Bronchial epithelial cell (primary cell): ENCODE data around the gene WIPF1. TPM values are rescaled to one million over a fixed set of nuclear protein-coding genes. Genes with fewer than 3 reads are reported as not detected.

ENCODE experiments used
- DNase-seq: peaks from one replicate; pipeline ENCODE4 v3.0.0-alpha.2; 2010; ENCODE audit warnings: low read depth
- FAIRE-seq: peaks from 2 replicates; lab custom pipeline; 2011; peaks lifted over from hg19 to GRCh38; lab: Jason Lieb, UNC
- H3K27me3 ChIP-seq: 2 replicates; pipeline ENCODE4 v1.5.1; 2011; ENCODE audit warnings: low read length; ENCODE audit not compliant: control insufficient read depth, insufficient read depth
- H3K36me3 ChIP-seq: 2 replicates; pipeline ENCODE4 v1.5.1; 2011; ENCODE audit warnings: low read length; ENCODE audit not compliant: control insufficient read depth, insufficient read depth
- H3K4me3 ChIP-seq: 2 replicates; pipeline ENCODE4 v1.5.1; 2011; ENCODE audit warnings: mild to moderate bottlenecking, low read depth, low read length, control low read depth
- CTCF ChIP-seq: IDR thresholded peaks from 2 replicates; pipeline ENCODE4 v1.5.1; 2011; ENCODE audit warnings: mild to moderate bottlenecking, moderate library complexity, low read length, control low read depth, inconsistent platforms; ENCODE audit not compliant: insufficient read depth, severe bottlenecking
- total RNA-seq: library from RNA; depleted of rRNA; stranded (reverse); fragments of >200 nt; gene quantifications from 2 replicates; pipeline ENCODE4 v1.2.1, GENCODE V29; 2014

Gene WIPF1
- total RNA-seq = 0.13 and 0.26 TPM in 2 replicates

- Histone ChIP-seq H3K4me3 (no peak within 1 kb of the TSS), H3K36me3 (no peaks in the 10 kb centered on the region), H3K27me3 (no peaks in the 10 kb centered on the region)
- FAIRE-seq (no peak), DNase-seq (peak; percentile 80)
- TF ChIP-seq CTCF = no peak
Measured at GRCh38 chr2:174597345-174598047, at the start of gene WIPF1. TSS of gene WIPF1 (minus strand) at chr2:174597804. CDS start at chr2:174585573, 12,231 bp downstream.

- H3K4me3 ChIP-seq = no peak overlapping the region
- FAIRE-seq (no peak), DNase-seq (no peak)
- no peak for TF ChIP-seq CTCF
- no peaks in the 10 kb centered on the region for H3K36me3 ChIP-seq
- no peaks in the 10 kb centered on the region for H3K27me3 ChIP-seq
Measured at GRCh38 chr2:174645296-174645695, 47.7 kb upstream of the WIPF1 start.

GRCh38 chr2:174644406-174644805 is 46.8 kb upstream of the WIPF1 start:
- TF ChIP-seq CTCF = no peak
- FAIRE-seq (no peak), DNase-seq (no peak)
- H3K27me3 ChIP-seq = no peaks in the 10 kb centered on the region
- H3K36me3 ChIP-seq = no peaks in the 10 kb centered on the region
- H3K4me3 ChIP-seq = no peak overlapping the region

GRCh38 chr2:174643356-174643755 is 45.8 kb upstream of the WIPF1 start:
- FAIRE-seq (no peak), DNase-seq (no peak)
- Histone ChIP-seq H3K27me3 (no peaks in the 10 kb centered on the region), H3K4me3 (no peak overlapping the region), H3K36me3 (no peaks in the 10 kb centered on the region)
- no peak for TF ChIP-seq CTCF

- no peaks in the 10 kb centered on the region for H3K36me3 ChIP-seq
- DNase-seq (no peak), FAIRE-seq (no peak)
- H3K27me3 ChIP-seq = no peaks in the 10 kb centered on the region
- H3K4me3 ChIP-seq = no peak overlapping the region
- no peak for TF ChIP-seq CTCF
Measured at GRCh38 chr2:174641168-174641567, 43.6 kb upstream of the WIPF1 start.

GRCh38 chr2:174636987-174637386 is 39.4 kb upstream of the WIPF1 start:
- FAIRE-seq = no peak

More at GRCh38 chr2:174636987-174637386, 39.4 kb upstream of the WIPF1 start:
- Histone ChIP-seq H3K36me3 (no peaks in the 10 kb centered on the region), H3K27me3 (no peaks in the 10 kb centered on the region), H3K4me3 (no peak overlapping the region)
- DNase-seq = no peak
- no peak for TF ChIP-seq CTCF
